GM21526 (cell line): ENCODE measurements around the gene KMT5C.

Source experiments
- ATAC-seq: cut with Tn5 transposase; IDR thresholded peaks from one replicate; pipeline ENCODE4 v1.9.1; 2021; ENCODE audit warnings: moderate library complexity; ENCODE audit not compliant: unreplicated experiment, low FRiP score

KMT5C gene

DNA sequence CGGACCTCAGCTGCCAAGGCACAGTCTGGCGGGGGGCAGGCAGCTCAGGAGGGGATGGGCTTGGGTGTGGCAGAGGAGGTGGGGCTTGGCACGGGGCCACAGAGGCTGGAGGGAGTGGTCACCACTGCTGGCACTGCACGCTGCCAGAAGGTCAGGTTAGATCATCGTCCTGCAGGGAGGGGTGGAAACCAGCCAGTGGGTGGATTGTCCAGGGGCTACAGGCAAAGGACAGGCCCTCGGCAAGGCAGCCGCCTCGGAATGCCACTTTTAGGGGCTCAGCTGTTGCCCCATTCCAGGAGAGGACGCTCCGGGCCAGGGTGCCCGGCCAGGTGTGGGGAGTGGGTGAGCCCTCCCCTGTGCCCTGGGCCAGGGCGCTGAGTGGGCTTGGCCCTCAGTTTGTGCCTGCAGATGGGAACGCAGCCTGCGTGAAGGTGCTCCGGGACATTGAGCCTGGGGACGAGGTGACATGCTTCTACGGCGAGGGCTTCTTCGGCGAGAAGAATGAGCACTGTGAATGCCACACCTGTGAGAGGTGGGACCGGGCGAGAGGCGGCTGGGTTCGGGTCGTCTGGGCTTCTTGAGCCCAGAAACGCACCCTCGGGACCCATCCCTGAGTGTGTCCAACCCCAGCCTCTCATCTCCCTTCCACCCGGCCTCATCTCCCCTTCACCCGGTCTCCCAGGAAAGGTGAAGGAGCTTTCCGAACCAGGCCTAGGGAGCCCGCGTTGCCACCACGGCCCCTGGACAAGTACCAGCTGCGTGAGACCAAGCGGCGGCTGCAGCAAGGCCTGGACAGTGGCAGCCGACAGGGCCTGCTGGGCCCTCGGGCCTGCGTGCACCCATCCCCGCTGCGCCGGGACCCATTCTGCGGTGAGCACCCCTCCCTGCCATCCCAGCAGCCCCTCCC, 6.4 kb downstream of the KMT5C start:
- no peak for ATAC-seq

GRCh38 chr19:55346725-55347441, 7.2 kb downstream of the KMT5C start:
- no peak for ATAC-seq

GRCh38 chr19:55347442-55348009, 7.8 kb downstream of the KMT5C start:
- ATAC-seq = no peak

DNA sequence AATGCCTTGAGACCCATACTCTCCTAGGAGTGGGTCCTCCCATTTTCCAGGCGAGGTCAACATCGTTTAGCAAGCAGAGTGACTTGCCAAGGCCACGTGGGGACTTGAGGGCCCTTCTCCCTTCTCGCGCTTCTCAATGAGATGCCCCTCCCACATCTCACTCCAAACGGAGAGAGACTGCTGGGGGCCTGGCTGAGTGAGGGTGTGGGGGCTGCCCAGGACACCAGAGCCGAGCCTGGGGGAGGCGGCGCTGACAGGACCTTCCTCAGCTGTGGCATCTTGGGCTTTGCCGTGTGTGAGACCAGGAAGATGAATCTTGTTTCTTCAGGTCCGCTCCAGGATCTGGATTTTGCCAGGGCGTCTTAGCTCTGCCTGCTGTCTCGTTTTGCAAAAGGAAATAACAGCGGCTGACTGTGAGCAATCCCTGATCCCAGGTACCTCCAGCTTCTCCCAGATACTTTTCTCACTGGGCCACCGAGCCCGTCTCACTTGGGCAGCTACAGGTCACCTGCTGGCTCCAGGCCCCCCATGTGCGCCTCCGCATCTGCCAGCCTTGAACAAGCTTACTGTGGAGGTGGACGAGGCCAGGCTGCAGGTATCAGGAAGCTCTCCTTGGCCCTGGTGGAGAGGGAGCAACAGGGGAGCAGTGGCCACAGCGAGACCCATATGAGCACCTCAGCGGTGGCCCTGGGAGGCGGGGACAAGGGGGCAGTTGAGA, 8.8 kb downstream of the KMT5C start:
- ATAC-seq = no peak

DNA sequence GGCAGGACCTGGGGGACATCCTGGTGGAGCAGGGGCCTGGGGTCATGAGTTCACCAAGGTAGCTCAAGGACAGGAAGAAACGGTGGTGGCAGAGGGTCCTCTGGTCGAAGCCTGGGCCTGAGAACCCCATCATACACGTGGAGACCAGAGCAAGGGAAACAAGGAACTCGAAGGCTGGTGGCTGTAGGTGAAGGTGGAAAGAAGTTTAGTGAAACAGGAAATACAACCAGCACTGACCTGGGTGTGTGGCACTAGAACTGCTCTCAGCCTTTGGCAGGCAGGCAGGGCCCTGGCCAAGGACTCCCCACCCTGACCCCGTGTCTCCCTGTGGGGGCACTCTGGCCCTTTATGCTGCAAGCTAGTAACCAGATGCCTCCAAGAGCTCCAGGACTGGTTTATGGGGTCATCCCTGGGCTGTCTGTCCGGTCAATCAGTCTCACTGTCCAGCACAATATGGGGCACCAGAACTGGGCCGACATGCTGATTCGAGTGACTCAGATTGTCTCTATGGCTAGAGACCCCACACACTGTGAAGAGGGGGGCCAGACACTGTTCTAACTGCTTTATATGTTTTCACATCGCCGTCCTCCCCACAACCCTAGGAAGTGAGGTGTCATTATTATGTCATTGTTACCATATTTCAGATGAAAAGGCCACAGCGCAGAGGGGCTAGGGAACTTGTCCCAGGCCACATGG, 11.1 kb downstream of the KMT5C start:
- no peak for ATAC-seq

- no peak for ATAC-seq
These were observed 12.4 kb downstream of the KMT5C start for GRCh38 chr19:55352040-55352439.

GRCh38 chr19:55352549-55353145, 13.0 kb downstream of the KMT5C start:
- no peak for ATAC-seq

- no peak for ATAC-seq
These were observed 13.7 kb downstream of the KMT5C start for GRCh38 chr19:55353356-55353802.

GRCh38 chr19:55353803-55354697, 14.4 kb downstream of the KMT5C start:
- ATAC-seq = no peak

GRCh38 chr19:55354698-55355212, 15.1 kb downstream of the KMT5C start, which contains the start of gene COX6B2:
Gene COX6B2 (minus strand): TSS chr19:55354719. CDS start chr19:55354521, 198 bp downstream.
- no peak for ATAC-seq

- no peak for ATAC-seq
These were observed 15.6 kb downstream of the KMT5C start for GRCh38 chr19:55355213-55355821.

GRCh38 chr19:55358493-55358892, 18.8 kb downstream of the KMT5C start:
- ATAC-seq = no peak

DNA sequence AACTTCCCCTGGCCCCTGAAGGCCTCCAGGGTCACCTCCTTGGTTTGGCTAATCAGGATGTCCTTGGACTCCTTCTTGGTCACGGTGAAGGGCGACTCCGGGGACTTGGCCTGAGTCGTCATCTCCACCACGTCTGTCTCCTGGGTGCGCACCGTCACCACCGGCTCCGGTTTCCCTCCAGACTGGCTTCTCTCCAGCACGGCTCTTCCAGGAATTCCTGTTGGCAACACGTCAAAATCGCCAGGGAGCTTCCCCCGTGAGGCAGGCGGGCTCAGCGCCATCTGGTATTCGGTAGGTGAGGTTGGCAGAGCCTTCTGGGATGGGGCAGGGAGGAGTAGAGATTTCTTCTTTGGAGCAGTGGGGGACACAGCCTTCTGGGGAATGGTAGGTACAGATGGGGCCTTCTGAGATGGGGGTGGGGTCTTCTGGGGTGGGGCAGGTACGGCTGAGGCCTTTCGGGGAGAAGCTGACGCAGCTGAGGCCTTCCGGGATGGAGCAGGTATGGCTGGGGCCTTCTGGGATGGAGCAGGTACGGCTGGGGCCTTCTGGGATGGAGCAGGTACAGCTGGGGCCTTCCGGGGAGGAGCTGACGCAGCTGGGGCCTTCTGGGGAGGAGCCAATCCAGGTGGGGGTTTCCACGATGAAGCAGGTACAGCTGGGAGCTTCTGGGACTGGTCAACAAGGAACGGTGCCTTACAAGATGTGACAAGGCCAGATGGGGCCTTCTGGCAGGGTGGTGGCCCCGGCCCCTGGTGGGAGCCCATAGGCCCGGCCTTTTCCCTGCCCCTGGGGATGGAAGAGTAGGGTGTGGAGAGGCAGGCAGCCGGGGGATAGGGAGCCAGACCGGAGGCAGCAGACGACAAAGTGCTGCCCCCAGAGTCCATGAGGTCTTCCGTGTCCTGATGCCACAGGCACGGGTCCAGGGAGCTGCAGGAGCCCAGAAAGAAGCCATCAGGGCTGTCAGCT, 19.6 kb downstream of the KMT5C start:
- no peak for ATAC-seq

- ATAC-seq = no peak
These were observed 21.2 kb downstream of the KMT5C start for GRCh38 chr19:55360902-55361301.

GRCh38 chr19:55362174-55362989, 22.7 kb downstream of the KMT5C start:
- ATAC-seq = no peak
